ENCODE results near the gene GOLT1B. TPM values are rescaled to one million over a fixed set of nuclear protein-coding genes. Genes with fewer than 3 reads are reported as not detected.

Gene GOLT1B
- polyA plus RNA-seq, 1 donor, result 42.0 TPM

- no peak for DNase-seq
These were observed 58.4 kb downstream of the GOLT1B start for GRCh38 chr12:21559855-21560569.

GRCh38 chr12:21561158-21561557 is 59.6 kb downstream of the GOLT1B start:
- DNase-seq, result no peak

- DNase-seq, result no peak
These were observed 61.3 kb downstream of the GOLT1B start for GRCh38 chr12:21562859-21563258.

- no peak for DNase-seq
These were observed 64.8 kb downstream of the GOLT1B start for GRCh38 chr12:21566223-21566906.

GRCh38 chr12:21566907-21567394 is 65.4 kb downstream of the GOLT1B start:
- DNase-seq, result no peak

Other genes starting within 250 kb of the GOLT1B start
- 0.32 TPM for gene SLCO1A2, start 166.9 kb upstream of the GOLT1B start, polyA plus RNA-seq (ENCODE audit: insufficient read length)
- not detected for gene IAPP, start 128.9 kb upstream of the GOLT1B start, polyA plus RNA-seq (ENCODE audit: insufficient read length)
- gene PYROXD1, start 64.1 kb upstream of the GOLT1B start, polyA plus RNA-seq (ENCODE audit: insufficient read length), result 23.9 TPM
- 35.8 TPM for gene RECQL, start 154 bp upstream of the GOLT1B start, polyA plus RNA-seq (ENCODE audit: insufficient read length)
- gene SPX, start 24.5 kb downstream of the GOLT1B start, polyA plus RNA-seq (ENCODE audit: insufficient read length), result 13.8 TPM
- gene GYS2, start 103.1 kb downstream of the GOLT1B start, polyA plus RNA-seq (ENCODE audit: insufficient read length), result 0.17 TPM
- 1,582 TPM for gene LDHB, start 156.1 kb downstream of the GOLT1B start, polyA plus RNA-seq (ENCODE audit: insufficient read length)